ENCODE measurements around the gene MCTP2.
A peak's percentile ranks its signal among the peaks of the same experiment; 100 is the strongest.

MCTP2 gene

DNA sequence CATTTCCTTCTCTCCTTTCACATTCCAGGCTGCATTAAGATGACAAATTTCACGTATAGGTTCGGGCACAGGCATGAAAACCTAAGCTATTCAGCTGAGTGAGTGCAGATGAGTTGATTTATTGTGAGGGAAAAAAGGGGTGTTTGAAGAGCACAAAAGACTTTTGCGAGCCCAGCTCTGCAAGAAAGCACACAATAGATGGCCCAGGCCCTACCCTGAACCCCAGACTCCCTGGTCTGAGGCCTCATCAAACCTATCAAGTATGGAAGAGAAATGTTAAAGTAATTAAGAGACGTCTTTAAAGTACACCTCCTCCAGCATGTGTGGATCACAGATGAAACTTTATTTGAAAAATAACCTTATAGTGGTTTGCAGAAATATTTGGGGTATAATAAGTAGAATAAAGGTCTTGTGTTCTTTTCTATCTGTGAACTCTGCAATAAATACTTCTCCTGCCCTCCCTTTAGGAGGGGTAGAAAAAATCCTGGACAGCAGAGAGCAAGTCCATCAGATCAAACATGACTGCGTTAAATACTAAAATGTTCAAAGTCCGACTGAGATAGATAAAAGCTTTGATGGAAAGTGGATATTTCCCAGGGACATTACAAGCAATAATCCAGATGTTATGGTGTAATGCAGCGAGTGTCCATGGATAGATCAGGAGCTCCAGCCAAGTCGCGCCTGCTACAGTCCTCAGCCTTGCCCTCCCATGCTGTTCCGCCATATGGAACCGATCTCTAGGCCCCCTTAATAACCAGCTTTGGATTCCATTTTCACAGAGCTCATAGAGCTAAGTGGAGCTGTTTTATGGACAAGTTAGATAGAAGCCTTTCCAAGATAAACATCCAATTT lies 121.5 kb downstream of the MCTP2 start:
- no peak for DNase-seq (ENCODE audit: low spot score)

- no peak for DNase-seq (ENCODE audit: low spot score)
Observed at GRCh38 chr15:94353488-94353820, 122.1 kb downstream of the MCTP2 start.

- DNase-seq (ENCODE audit: low spot score) = no peak
Observed at GRCh38 chr15:94354655-94355054, 123.3 kb downstream of the MCTP2 start.

- DNase-seq (ENCODE audit: low spot score) = no peak
Observed at GRCh38 chr15:94359716-94360115, 128.4 kb downstream of the MCTP2 start.

GRCh38 chr15:94360251-94360685 lies 128.9 kb downstream of the MCTP2 start:
- DNase-seq (ENCODE audit: low spot score) = no peak

- DNase-seq (ENCODE audit: low spot score) = no peak
Observed at GRCh38 chr15:94362385-94363092, 131.2 kb downstream of the MCTP2 start.

GRCh38 chr15:94363382-94363781 lies 132.0 kb downstream of the MCTP2 start:
- no peak for DNase-seq (ENCODE audit: low spot score)

GRCh38 chr15:94366781-94367180 lies 135.4 kb downstream of the MCTP2 start:
- no peak for DNase-seq (ENCODE audit: low spot score)

DNA sequence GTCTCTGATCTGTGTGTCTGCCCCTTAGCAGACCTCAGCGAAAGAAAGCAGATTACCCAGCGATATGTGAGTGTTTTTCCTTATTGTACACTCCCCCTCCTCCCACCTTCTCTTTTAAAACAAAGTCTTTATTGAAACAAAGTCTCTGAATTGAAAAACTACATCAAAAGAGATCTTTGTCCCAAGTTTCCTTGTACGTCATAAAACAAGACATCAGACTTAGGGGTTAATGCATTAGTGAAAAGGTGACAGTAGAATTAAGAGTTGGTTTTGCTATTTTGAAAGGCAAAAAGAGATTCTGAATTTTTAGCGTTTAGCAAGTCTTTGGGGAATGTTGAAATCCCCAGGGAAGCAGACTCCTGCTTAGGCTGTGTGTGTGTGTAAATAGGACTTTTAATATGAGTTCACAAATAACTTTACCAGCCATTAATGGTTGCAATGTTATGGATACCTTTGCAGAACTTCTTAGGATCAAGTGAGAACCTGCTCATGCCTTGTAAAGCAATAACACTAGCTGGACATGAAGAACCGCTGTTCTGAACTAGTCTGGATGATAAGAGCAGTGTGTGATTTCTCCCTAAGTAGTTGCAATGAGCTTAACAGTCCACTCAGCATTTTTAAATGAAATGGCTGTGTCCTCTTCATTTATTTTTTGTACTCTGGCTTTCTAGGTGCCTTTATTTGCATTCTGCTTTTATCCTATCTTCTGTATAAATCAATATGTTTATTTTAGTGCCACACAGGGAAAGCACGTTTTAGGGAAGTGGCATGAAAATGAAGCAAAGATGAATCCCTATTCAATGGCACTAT lies 136.6 kb downstream of the MCTP2 start:
- no peak for DNase-seq (ENCODE audit: low spot score)

DNA sequence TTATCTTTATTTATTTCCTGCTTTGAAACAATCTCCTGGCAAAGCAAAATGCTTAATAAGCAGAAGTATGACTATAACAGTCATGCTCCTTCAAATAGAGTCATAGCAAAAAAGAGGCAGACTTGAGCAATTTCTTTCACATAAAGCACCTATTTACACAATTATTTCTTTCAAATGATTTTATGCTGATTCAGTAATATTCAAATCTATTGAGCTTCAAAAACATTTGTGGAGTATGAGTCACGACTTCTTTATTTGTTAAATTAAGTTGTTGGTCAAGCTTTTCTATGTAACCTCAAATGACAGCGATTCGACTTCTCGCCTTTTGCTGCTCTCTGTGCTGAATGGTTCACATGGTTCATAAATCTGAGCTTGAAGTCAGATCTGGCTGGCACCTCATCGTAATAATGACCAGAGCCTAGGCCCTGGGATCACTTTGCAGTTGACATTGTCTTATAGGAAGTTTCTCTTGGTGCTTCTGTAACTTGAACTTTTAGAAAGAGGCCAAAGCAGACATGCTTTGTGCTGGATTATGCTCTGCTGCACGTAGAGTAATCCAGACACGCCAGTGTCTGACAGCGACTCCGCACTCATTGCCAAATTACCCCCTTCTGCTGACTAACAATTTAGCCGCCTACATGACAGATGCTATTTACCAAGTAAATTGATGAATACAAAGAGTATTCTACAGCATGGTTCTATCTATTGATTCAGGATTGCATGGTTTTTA lies 139.0 kb downstream of the MCTP2 start:
- peak; percentile 3 for DNase-seq (ENCODE audit: low spot score)

DNA sequence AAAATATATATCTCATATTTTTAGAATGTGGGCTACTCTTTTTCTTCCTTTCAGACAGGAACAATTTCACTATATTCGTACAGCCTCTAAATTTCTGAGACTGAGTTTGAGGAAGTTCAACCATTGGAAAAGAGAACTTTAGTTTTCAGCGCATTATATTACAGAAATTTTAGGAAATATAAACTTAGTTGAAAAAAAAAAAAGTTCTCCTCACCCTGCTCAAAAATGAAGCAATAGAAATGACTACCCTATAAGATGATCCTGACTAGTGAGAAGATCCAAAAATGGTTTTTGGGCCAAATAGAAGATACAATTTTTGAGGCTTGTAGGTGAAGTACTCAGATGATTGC lies 139.6 kb downstream of the MCTP2 start:
- no peak for DNase-seq (ENCODE audit: low spot score)

- DNase-seq (ENCODE audit: low spot score) = no peak
Observed at GRCh38 chr15:94372821-94373220, 141.5 kb downstream of the MCTP2 start.

DNA sequence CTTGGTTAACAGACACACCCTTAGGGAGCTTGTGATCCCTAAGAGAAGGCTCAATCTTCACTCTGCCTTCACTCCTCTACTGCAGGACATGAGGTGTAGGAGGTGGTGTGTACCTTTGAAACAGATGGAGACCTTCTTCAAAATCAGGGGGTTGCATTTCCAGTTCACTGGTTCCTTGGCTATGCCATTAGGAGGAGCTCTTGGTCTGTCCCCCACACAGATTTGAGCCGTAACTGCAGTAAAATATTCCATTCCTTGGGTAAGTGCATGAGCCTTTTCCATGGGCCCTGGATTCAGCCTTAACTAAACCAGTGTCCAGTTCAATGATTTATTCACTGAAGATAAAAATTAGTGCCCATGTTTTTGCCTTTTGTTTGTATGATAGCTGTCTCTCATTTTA lies 144.6 kb downstream of the MCTP2 start:
- no peak for DNase-seq (ENCODE audit: low spot score)

DNA sequence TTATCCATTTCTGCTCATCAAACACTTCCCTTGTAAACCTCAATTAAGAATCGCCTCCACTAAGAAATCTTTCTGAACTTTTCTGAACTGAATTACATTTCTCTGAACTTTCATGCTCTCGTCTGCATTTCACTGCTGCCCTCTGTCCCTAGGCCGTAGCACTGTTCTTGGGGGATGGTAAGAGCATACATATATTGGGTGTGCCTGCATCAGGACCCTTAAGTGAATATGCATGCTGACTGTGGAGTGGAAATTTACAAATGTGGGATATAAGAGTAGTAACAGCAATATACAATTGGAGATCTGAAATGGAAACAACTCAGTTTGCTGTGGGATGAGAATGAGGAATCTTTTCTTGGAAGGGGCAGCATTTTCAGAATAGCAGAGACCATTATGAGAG lies 148.6 kb downstream of the MCTP2 start:
- DNase-seq (ENCODE audit: low spot score) = no peak

GRCh38 chr15:94380798-94381197 lies 149.4 kb downstream of the MCTP2 start:
- no peak for DNase-seq (ENCODE audit: low spot score)

DNA sequence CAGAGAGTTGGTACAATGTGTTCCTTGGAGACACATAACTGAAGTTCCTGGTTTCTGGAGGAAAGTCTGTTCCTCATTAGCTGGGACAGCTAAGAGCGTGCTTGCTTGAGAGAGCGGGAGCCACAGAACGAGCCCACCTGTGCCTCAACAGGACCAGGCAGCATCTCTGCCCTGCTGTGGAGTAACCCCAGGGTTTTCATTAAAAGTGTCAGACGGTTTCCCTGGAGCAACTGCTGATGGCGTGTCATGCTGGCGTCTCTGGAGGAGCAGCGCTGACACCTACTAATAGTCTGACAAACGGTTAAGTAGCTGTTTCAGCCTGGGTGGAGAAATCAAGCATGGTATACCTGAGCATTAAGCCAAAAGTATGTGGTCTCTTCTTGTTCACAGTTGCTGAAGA lies 150.0 kb downstream of the MCTP2 start:
- no peak for DNase-seq (ENCODE audit: low spot score)

DNA sequence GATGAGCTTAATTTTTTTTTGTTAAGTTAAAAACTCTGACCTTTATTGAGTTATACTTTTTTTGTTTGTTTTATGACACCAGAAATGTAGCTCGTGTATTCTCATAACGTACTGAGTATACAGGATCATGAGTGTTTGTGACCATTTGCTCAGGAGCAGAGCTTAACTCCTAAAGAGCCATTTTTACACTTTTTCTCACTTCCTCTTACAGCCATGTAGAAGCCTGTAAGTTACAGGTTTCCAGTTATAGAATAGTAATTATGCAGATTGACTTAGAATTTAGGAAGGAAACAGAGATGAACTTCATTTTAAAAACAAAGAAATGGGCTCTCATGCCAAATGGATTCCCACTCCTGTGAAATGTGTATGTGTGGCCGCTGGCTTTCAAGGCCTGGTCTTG lies 151.7 kb downstream of the MCTP2 start:
- no peak for DNase-seq (ENCODE audit: low spot score)

GRCh38 chr15:94383706-94384105 lies 152.3 kb downstream of the MCTP2 start:
- no peak for DNase-seq (ENCODE audit: low spot score)

DNA sequence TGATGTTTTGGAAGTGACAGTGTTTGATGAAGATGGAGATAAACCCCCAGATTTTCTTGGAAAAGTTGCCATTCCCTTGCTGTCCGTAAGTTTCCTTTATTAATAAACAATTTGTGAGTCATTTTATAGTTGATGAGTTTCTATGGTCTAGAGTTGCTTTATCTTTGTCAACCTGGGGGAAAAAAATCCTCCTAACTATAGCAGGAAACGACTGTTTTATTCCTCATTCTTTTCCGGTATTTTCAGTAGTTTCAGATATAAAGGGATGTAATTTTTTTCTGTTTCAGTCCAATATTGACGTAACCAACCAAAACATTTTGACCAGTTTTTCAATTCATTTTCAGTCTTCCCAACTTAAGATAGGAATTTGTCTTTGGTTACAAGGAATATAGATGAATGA lies 154.1 kb downstream of the MCTP2 start:
- DNase-seq (ENCODE audit: low spot score) = no peak

DNA sequence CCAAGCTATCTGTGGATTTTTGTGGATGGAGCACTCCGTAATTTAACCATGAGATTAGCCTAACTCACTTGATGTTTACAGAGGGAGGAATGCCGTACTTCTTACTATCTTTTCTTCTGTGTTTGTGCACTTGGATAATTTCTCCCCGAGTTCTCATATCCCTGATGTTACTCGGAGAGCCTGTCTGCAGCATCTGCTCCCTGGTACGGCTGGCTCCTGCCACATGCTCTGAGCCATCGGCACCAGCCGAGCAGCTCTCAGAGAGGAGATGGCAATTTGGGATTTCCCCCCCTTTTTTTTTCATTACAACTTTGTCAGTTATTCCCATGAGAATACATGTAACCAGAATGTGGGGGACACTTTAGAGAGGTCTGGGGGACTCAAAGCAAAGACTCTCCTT lies 155.0 kb downstream of the MCTP2 start:
- DNase-seq (ENCODE audit: low spot score) = no peak

GRCh38 chr15:94387442-94387841 lies 156.1 kb downstream of the MCTP2 start:
- DNase-seq (ENCODE audit: low spot score) = no peak

DNA sequence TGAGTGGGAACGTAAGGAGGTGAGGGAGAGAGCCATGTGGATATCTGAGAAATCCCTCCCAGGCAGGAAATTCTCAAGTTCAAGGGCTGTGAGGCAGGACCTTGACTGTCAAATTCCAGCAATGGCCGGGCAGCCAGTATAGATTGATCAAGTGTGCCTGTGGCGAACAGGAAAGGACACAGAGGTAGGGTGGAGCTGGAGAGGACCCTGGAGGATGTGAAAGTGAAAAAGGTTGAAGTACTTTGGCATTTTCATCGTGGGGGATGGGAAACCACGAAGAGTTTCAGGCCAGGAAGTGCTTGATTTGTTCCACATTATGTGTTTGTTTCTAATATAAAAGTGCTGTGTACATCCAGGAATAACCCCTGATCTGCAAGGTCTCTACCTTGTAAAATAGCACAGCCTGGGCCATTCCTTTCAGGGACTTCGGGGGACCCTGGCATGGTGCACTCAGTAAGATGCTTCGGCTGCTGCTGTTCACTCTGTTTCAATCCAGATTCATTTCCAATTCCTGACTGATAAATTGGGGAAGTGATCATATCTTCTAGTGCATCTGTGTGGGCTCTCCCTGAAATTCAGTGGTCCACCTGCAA lies 156.6 kb downstream of the MCTP2 start:
- no peak for DNase-seq (ENCODE audit: low spot score)
